PFSK-1 (cell line): Measurements from ENCODE around the gene DNAJA4.

Experiments
- FOXP2 ChIP-seq: optimal IDR thresholded peaks from 2 replicates; pipeline ENCODE3; 2011; ENCODE audit warnings: borderline replicate concordance, control low read depth, inconsistent platforms; ENCODE audit not compliant: insufficient read depth; ENCODE audit errors: extremely low read length, extremely low read depth
- POLR2AphosphoS5 ChIP-seq: IDR thresholded peaks from 2 replicates; pipeline ENCODE4 v1.6.1; 2012; ENCODE audit warnings: low read depth, mild to moderate bottlenecking, control low read depth, low read length, moderate library complexity
- SIN3A ChIP-seq: IDR thresholded peaks from 2 replicates; pipeline ENCODE4 v1.6.1; 2012; ENCODE audit warnings: mild to moderate bottlenecking, low read length, moderate library complexity, borderline replicate concordance; ENCODE audit not compliant: insufficient read depth
- TAF1 ChIP-seq: IDR thresholded peaks from 2 replicates; pipeline ENCODE4 v1.6.1; 2012; ENCODE audit warnings: low read length, control low read depth, borderline replicate concordance; ENCODE audit not compliant: insufficient read depth
- TF ChIP-seq, protein P1 (sequence below), 2 experiments: IDR thresholded peaks; 2 replicates each; pipeline versions ENCODE4 v1.6.1 to v1.8.0; 2011 to 2012; ENCODE audit warnings: low read depth in 2 of 2, low read length in 2 of 2, control low read depth in 1 of 2, inconsistent platforms in 1 of 2, mild to moderate bottlenecking in 1 of 2, moderate library complexity in 1 of 2; ENCODE audit not compliant: insufficient read depth in 1 of 2

Gene DNAJA4

GRCh38 chr15:78322243-78322642 is 57.9 kb downstream of the DNAJA4 start:
- TF ChIP-seq TAF1: peak; percentile 13; the same call in 1 of the 2 replicates
- TF ChIP-seq SIN3A: peak; percentile 85; the same call in 1 of the 2 replicates
- TF ChIP-seq POLR2AphosphoS5: no peak
- TF ChIP-seq FOXP2: peak; percentile 97
- TF ChIP-seq, protein P1, sequence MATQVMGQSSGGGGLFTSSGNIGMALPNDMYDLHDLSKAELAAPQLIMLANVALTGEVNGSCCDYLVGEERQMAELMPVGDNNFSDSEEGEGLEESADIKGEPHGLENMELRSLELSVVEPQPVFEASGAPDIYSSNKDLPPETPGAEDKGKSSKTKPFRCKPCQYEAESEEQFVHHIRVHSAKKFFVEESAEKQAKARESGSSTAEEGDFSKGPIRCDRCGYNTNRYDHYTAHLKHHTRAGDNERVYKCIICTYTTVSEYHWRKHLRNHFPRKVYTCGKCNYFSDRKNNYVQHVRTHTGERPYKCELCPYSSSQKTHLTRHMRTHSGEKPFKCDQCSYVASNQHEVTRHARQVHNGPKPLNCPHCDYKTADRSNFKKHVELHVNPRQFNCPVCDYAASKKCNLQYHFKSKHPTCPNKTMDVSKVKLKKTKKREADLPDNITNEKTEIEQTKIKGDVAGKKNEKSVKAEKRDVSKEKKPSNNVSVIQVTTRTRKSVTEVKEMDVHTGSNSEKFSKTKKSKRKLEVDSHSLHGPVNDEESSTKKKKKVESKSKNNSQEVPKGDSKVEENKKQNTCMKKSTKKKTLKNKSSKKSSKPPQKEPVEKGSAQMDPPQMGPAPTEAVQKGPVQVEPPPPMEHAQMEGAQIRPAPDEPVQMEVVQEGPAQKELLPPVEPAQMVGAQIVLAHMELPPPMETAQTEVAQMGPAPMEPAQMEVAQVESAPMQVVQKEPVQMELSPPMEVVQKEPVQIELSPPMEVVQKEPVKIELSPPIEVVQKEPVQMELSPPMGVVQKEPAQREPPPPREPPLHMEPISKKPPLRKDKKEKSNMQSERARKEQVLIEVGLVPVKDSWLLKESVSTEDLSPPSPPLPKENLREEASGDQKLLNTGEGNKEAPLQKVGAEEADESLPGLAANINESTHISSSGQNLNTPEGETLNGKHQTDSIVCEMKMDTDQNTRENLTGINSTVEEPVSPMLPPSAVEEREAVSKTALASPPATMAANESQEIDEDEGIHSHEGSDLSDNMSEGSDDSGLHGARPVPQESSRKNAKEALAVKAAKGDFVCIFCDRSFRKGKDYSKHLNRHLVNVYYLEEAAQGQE (IDR thresholded peaks at IDR 0.05; ENCODE audit: insufficient read depth in 1 of 2, low read depth in 2 of 2, low read length in 2 of 2): 0 out of 4 replicates have a peak, but pooled peaks of 1 of the 2 experiments have one; percentile 51

- TF ChIP-seq POLR2AphosphoS5: no peak
- peak; percentile 2; the same call in 1 of the 2 replicates for TF ChIP-seq TAF1
- TF ChIP-seq SIN3A: no peak
- no peak for TF ChIP-seq FOXP2
- TF ChIP-seq, protein P1 (IDR thresholded peaks at IDR 0.05; ENCODE audit: insufficient read depth in 1 of 2, low read depth in 2 of 2, low read length in 2 of 2): no peak
Observed at GRCh38 chr15:78322724-78323521, 58.6 kb downstream of the DNAJA4 start.

- TF ChIP-seq TAF1: no peak
- TF ChIP-seq, protein P1 (IDR thresholded peaks at IDR 0.05; ENCODE audit: insufficient read depth in 1 of 2, low read depth in 2 of 2, low read length in 2 of 2): no peak
- TF ChIP-seq POLR2AphosphoS5: no peak
- TF ChIP-seq SIN3A: no peak
- TF ChIP-seq FOXP2: no peak
Observed at GRCh38 chr15:78323693-78324092, 59.3 kb downstream of the DNAJA4 start.

- TF ChIP-seq FOXP2: no peak
- no peak for TF ChIP-seq TAF1
- TF ChIP-seq, protein P1 (IDR thresholded peaks at IDR 0.05; ENCODE audit: insufficient read depth in 1 of 2, low read depth in 2 of 2, low read length in 2 of 2): no peak
- TF ChIP-seq POLR2AphosphoS5: no peak
- no peak for TF ChIP-seq SIN3A
Observed at GRCh38 chr15:78324144-78324543, 59.8 kb downstream of the DNAJA4 start.
